ENCODE measurements around the gene GPATCH1. TPM values are rescaled to one million over a fixed set of nuclear protein-coding genes. Genes with fewer than 3 reads are reported as not detected.

The GPATCH1 gene
- total RNA-seq, 1 donor from 2014 or later = 15.6 TPM

DNA sequence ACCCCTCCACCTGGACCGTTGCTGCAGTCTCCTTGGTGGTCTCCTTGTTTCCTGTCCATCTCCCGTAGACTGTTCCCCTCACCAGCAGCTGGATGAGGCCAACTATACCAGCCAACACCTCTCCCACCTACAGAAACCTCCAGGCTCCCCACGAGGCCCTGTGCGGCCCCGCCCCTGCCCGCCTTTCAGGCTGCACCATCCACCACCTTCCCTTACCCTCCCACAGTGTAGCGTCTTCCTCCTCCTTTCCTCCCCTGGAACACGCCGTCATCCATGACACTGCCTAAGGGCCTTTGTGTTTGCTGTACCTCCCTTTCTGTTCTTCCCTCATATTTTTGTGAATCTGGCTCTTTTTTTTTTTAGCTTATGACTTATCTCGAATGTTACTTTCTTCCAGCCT, 27.2 kb downstream of the GPATCH1 start:
- no peaks in the 10 kb centered on the region for H3K4me1 Mint-ChIP-seq (ENCODE audit: low read depth)
- no peaks in the 10 kb centered on the region for H3K9me3 Mint-ChIP-seq (ENCODE audit: low read depth)
- H3K27me3 Mint-ChIP-seq = no peaks in the 10 kb centered on the region
- TF ChIP-seq, protein P1, sequence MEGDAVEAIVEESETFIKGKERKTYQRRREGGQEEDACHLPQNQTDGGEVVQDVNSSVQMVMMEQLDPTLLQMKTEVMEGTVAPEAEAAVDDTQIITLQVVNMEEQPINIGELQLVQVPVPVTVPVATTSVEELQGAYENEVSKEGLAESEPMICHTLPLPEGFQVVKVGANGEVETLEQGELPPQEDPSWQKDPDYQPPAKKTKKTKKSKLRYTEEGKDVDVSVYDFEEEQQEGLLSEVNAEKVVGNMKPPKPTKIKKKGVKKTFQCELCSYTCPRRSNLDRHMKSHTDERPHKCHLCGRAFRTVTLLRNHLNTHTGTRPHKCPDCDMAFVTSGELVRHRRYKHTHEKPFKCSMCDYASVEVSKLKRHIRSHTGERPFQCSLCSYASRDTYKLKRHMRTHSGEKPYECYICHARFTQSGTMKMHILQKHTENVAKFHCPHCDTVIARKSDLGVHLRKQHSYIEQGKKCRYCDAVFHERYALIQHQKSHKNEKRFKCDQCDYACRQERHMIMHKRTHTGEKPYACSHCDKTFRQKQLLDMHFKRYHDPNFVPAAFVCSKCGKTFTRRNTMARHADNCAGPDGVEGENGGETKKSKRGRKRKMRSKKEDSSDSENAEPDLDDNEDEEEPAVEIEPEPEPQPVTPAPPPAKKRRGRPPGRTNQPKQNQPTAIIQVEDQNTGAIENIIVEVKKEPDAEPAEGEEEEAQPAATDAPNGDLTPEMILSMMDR (IDR thresholded peaks at IDR 0.05; ENCODE audit: unreplicated experiment) = no peak
- H3K4me3 Mint-ChIP-seq (ENCODE audit: low read depth) = no peak overlapping the region
- H3K27ac Mint-ChIP-seq = no peak overlapping the region
- H3K36me3 Mint-ChIP-seq (ENCODE audit: insufficient read depth) = peaks cover 30% of the 10 kb centered on the region
- DNase-seq (ENCODE audit: low spot score, unreplicated experiment) = no peak

DNA sequence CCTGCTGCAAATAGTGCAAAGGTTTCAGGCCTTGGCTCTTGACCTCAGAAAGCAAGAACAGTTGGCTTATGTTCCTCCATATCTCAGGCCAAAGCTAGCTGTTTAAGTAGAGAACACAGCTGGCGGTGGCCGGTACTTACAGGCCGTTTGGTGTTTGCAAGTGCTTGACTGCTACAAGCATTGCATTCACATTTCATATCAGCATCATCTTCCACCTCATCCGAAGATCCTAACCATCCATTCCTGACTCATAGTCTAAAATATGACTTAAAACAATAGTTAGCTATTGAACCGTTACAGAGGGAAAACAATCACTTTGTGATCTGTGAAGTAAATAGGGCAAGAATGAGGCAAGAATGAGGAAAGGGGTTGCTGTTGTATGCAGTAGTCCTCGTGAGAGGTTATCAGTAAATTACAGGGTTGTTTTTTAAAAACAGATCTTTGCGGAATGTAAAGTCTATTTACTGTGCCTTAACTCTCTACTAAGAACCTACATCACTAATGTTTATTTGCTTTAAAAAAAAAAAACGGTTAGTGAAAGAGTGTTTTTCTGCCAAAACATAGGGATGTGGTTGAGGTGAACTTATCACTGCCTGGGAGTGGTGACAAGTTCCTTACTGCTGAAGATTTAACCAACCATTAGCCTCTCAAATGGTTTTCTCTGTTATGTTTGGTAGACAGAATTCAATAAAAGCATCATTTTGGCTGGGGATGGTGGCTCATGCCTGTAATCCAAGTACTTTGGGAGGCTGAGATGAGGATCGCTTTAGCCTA, 29.3 kb downstream of the GPATCH1 start:
- H3K4me1 Mint-ChIP-seq (ENCODE audit: low read depth) = no peaks in the 10 kb centered on the region
- DNase-seq (ENCODE audit: low spot score, unreplicated experiment) = no peak
- peaks cover 25% of the 10 kb centered on the region for H3K36me3 Mint-ChIP-seq (ENCODE audit: insufficient read depth)
- no peak overlapping the region for H3K27ac Mint-ChIP-seq
- TF ChIP-seq, protein P1 (IDR thresholded peaks at IDR 0.05; ENCODE audit: unreplicated experiment) = no peak
- no peaks in the 10 kb centered on the region for H3K9me3 Mint-ChIP-seq (ENCODE audit: low read depth)
- no peaks in the 10 kb centered on the region for H3K27me3 Mint-ChIP-seq
- H3K4me3 Mint-ChIP-seq (ENCODE audit: low read depth) = no peak overlapping the region

DNA sequence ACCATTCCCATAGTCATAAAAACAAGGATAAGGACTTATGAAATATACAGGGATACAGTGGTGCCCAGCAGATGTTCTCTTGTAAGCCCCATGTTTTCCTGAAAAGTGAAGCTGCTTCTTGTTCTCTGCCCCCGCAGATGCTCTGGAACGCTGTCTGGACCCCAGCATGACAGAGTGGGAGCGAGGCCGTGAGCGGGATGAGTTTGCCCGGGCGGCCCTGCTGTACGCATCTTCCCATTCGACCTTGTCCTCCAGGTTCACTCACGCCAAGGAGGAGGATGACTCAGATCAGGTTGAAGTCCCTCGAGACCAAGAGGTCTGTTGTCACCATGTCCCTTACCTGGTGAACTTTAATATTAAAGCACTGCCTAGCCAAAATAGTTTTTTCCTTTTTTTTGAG, 30.6 kb downstream of the GPATCH1 start:
- H3K27me3 Mint-ChIP-seq = no peaks in the 10 kb centered on the region
- H3K36me3 Mint-ChIP-seq (ENCODE audit: insufficient read depth) = peaks cover 28% of the 10 kb centered on the region

DNA sequence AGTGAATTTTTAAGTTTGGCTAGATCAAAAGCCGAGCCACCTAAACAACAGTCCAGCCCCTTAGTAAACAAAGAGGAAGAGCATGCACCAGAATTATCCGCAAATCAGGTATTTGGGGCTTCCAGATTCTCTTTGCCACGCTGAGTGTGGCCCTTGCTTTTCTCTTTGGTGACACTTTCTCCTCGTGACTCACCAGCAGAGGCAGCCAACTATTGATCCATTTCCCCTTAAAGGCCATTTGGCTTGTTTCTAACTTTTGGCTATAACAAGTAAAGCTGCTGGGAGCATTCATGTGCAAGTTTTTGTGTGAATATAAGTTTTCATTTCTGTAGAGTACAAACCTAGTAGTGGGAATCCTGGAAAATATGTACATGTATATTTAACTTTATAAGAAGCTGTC, 33.3 kb downstream of the GPATCH1 start:
- Mint-ChIP-seq H3K4me3 (ENCODE audit: low read depth) (no peak overlapping the region), H3K9me3 (ENCODE audit: low read depth) (no peaks in the 10 kb centered on the region), H3K27me3 (no peaks in the 10 kb centered on the region), H3K36me3 (ENCODE audit: insufficient read depth) (peaks cover 33% of the 10 kb centered on the region), H3K27ac (no peak overlapping the region), H3K4me1 (ENCODE audit: low read depth) (no peaks in the 10 kb centered on the region)
- DNase-seq (ENCODE audit: low spot score, unreplicated experiment) = no peak
- TF ChIP-seq, protein P1 (IDR thresholded peaks at IDR 0.05; ENCODE audit: unreplicated experiment) = no peak

More for the DNA sequence above, 30.6 kb downstream of the GPATCH1 start:
- no peaks in the 10 kb centered on the region for H3K9me3 Mint-ChIP-seq (ENCODE audit: low read depth)
- DNase-seq (ENCODE audit: low spot score, unreplicated experiment) = no peak
- TF ChIP-seq, protein P1 (IDR thresholded peaks at IDR 0.05; ENCODE audit: unreplicated experiment) = no peak
- no peak overlapping the region for H3K4me3 Mint-ChIP-seq (ENCODE audit: low read depth)
- no peaks in the 10 kb centered on the region for H3K4me1 Mint-ChIP-seq (ENCODE audit: low read depth)
- no peak overlapping the region for H3K27ac Mint-ChIP-seq

- Mint-ChIP-seq H3K27ac (no peak overlapping the region), H3K36me3 (ENCODE audit: insufficient read depth) (peaks cover 21% of the 10 kb centered on the region), H3K4me1 (ENCODE audit: low read depth) (no peaks in the 10 kb centered on the region), H3K4me3 (ENCODE audit: low read depth) (no peak overlapping the region), H3K9me3 (ENCODE audit: low read depth) (no peaks in the 10 kb centered on the region), H3K27me3 (no peaks in the 10 kb centered on the region)
- TF ChIP-seq, protein P1 (IDR thresholded peaks at IDR 0.05; ENCODE audit: unreplicated experiment) = no peak
- no peak for DNase-seq (ENCODE audit: low spot score, unreplicated experiment)
Measured at GRCh38 chr19:33117501-33117900, 36.5 kb downstream of the GPATCH1 start.

Data from progenitor cell of endocrine pancreas (in vitro differentiated cells).